H1 (cell line): ENCODE measurements around the gene DHRS1. TPM values are rescaled to one million over a fixed set of nuclear protein-coding genes. Genes with fewer than 3 reads are reported as not detected.

Experiments
- CTCF ChIA-PET: fragments of 300-600 bp; sonication (Branson Sonifier 250); formaldehyde crosslinking; loops from one replicate; lab custom pipeline; 2021; ENCODE audit not compliant: partially characterized antibody; lab: Charles Lee
- POLR2A ChIA-PET: fragments of 300-600 bp; sonication (Branson Sonifier 250); formaldehyde crosslinking; loops from one replicate; lab custom pipeline; 2021; ENCODE audit warnings: inconsistent platforms; ENCODE audit not compliant: partially characterized antibody; lab: Charles Lee
- DNase-seq, 2 experiments: peaks; one replicate each; pipeline versions ENCODE4 v3.0.0 to v3.0.0-alpha.2; 2010 to 2022; ENCODE audit warnings: low spot score in 2 of 2, low read depth in 1 of 2, mixed read lengths in 1 of 2
- FAIRE-seq: peaks from 2 replicates; lab custom pipeline; 2011; peaks lifted over from hg19 to GRCh38; lab: Jason Lieb, UNC
- H2AFZ ChIP-seq: 2 replicates; pipeline ENCODE4 v1.8.1; 2012; ENCODE audit warnings: low read length, inconsistent platforms
- H2AK5ac ChIP-seq: 2 replicates; pipeline ENCODE4 v1.6.1; 2013; ENCODE audit warnings: low read depth, low read length
- H2BK120ac ChIP-seq: replicated peaks from 2 replicates; pipeline ENCODE3; 2013; ENCODE audit warnings: low read depth, low read length, inconsistent platforms
- H2BK12ac ChIP-seq: 2 replicates; pipeline ENCODE4 v1.6.1; 2013; ENCODE audit warnings: low read depth, low read length
- H2BK15ac ChIP-seq: 2 replicates; pipeline ENCODE4 v1.6.1; 2013; ENCODE audit warnings: low read length
- H2BK20ac ChIP-seq: 2 replicates; pipeline ENCODE4 v1.6.1; 2013; ENCODE audit warnings: low read length
- H2BK5ac ChIP-seq: 2 replicates; pipeline ENCODE4 v1.6.1; 2013; ENCODE audit warnings: low read depth, low read length
- H3K14ac ChIP-seq: 2 replicates; pipeline ENCODE4 v1.6.1; 2013; ENCODE audit warnings: inconsistent platforms; ENCODE audit not compliant: insufficient read length
- H3K18ac ChIP-seq: 2 replicates; pipeline ENCODE4 v1.6.1; 2013; ENCODE audit warnings: low read length; ENCODE audit errors: extremely low read depth
- H3K23ac ChIP-seq: 2 replicates; pipeline ENCODE4 v1.6.1; 2013; ENCODE audit warnings: inconsistent platforms; ENCODE audit not compliant: insufficient read length
- H3K23me2 ChIP-seq: 2 replicates; pipeline ENCODE4 v1.6.1; 2013; ENCODE audit warnings: low read depth, low read length
- H3K27ac ChIP-seq: 2 replicates; pipeline ENCODE4 v1.6.1; 2011; ENCODE audit warnings: low read depth, low read length, inconsistent platforms
- H3K27me3 ChIP-seq, 4 experiments: replicated peaks in 1 of 4; 1 replicate in 1 of 4; 2 replicates in 3 of 4; pipeline versions ENCODE4 v1.6.1 to v1.8.1; 2011 to 2013; ENCODE audit warnings: low read length in 3 of 4, mild to moderate bottlenecking in 3 of 4, inconsistent platforms in 2 of 4, mixed read lengths in 2 of 4, moderate library complexity in 1 of 4; ENCODE audit not compliant: control insufficient read depth in 3 of 4, insufficient read depth in 3 of 4; ENCODE audit errors: extremely low read depth in 1 of 4
- H3K36me3 ChIP-seq, 4 experiments: 2 replicates each; pipeline versions ENCODE4 v1.6.1 to v1.8.1; 2011 to 2013; ENCODE audit warnings: mild to moderate bottlenecking in 4 of 4, low read length in 3 of 4, moderate library complexity in 2 of 4, control low read depth in 1 of 4, inconsistent platforms in 1 of 4; ENCODE audit not compliant: insufficient read depth in 4 of 4, control insufficient read depth in 2 of 4
- H3K4ac ChIP-seq: replicated peaks from 2 replicates; pipeline ENCODE3; 2013; ENCODE audit warnings: low read length, low read depth, mixed read lengths, inconsistent platforms; ENCODE audit not compliant: insufficient read length
- H3K4me1 ChIP-seq, 4 experiments: replicated peaks in 1 of 4; 1 replicate in 1 of 4; 2 replicates in 3 of 4; pipeline versions ENCODE4 v1.6.1 to v1.8.1; 2011 to 2013; ENCODE audit warnings: low read length in 3 of 4, inconsistent platforms in 2 of 4, mixed read lengths in 1 of 4; ENCODE audit not compliant: insufficient read depth in 4 of 4, control insufficient read depth in 3 of 4
- H3K4me2 ChIP-seq, 2 experiments: 2 replicates each; pipeline versions ENCODE4 v1.6.1 to v1.8.1; 2011 to 2013; ENCODE audit warnings: low read depth in 2 of 2, low read length in 2 of 2, control low read depth in 1 of 2, inconsistent platforms in 1 of 2, mild to moderate bottlenecking in 1 of 2; ENCODE audit not compliant: insufficient read depth in 1 of 2
- H3K4me3 ChIP-seq, 4 experiments: fragments of 200-600, 300-600 bp in 1 of 4; sonication (generic), shearing (Covaris generic), sonication (Bioruptor Twin) in 1 of 4; 2 replicates each; pipeline versions ENCODE4 v1.5.1 to v1.8.1; 2011 to 2016; ENCODE audit warnings: low read length in 4 of 4, low read depth in 3 of 4, control low read depth in 2 of 4, inconsistent platforms in 2 of 4, mild to moderate bottlenecking in 2 of 4, mixed read lengths in 1 of 4, moderate library complexity in 1 of 4; ENCODE audit not compliant: insufficient read depth in 2 of 4; ENCODE audit errors: extremely low read depth in 1 of 4
- H3K56ac ChIP-seq: replicated peaks from 2 replicates; pipeline ENCODE3; 2013; ENCODE audit warnings: low read depth, mild to moderate bottlenecking, mixed read lengths, low read length, inconsistent platforms; ENCODE audit not compliant: insufficient read length
- H3K79me1 ChIP-seq: 2 replicates; pipeline ENCODE4 v1.6.1; 2013; ENCODE audit warnings: low read depth, low read length, control low read depth
- H3K79me2 ChIP-seq, 2 experiments: 2 replicates each; pipeline versions ENCODE4 v1.6.1 to v1.8.1; 2012 to 2013; ENCODE audit warnings: low read length in 2 of 2, mild to moderate bottlenecking in 2 of 2, inconsistent platforms in 1 of 2; ENCODE audit not compliant: insufficient read depth in 2 of 2, control insufficient read depth in 1 of 2
- H3K9ac ChIP-seq, 4 experiments: replicated peaks in 1 of 4; 1 replicate in 1 of 4; 2 replicates in 3 of 4; pipeline versions ENCODE4 v1.6.1 to v1.8.1; 2011 to 2013; ENCODE audit warnings: low read depth in 3 of 4, low read length in 3 of 4, control low read depth in 2 of 4, mild to moderate bottlenecking in 2 of 4, moderate library complexity in 2 of 4, inconsistent platforms in 1 of 4; ENCODE audit errors: extremely low read depth in 1 of 4
- H3K9me3 ChIP-seq, 2 experiments: 2 replicates each; pipeline versions ENCODE4 v1.6.1 to v1.8.1; 2012 to 2013; ENCODE audit warnings: mild to moderate bottlenecking in 2 of 2, moderate library complexity in 2 of 2, control low read depth in 1 of 2, inconsistent platforms in 1 of 2, low read depth in 1 of 2, low read length in 1 of 2, mixed read lengths in 1 of 2; ENCODE audit not compliant: insufficient read depth in 2 of 2
- H4K20me1 ChIP-seq, 2 experiments: replicated peaks in 1 of 2; 2 replicates each; pipeline versions ENCODE3 to v1.8.1; 2011 to 2013; ENCODE audit warnings: inconsistent platforms in 2 of 2, low read length in 2 of 2, mild to moderate bottlenecking in 1 of 2; ENCODE audit not compliant: insufficient read depth in 2 of 2, control insufficient read depth in 1 of 2
- H4K5ac ChIP-seq: 2 replicates; pipeline ENCODE4 v1.6.1; 2013; ENCODE audit warnings: low read length, low read depth, mixed read lengths, inconsistent platforms; ENCODE audit not compliant: insufficient read length
- H4K8ac ChIP-seq: 2 replicates; pipeline ENCODE4 v1.8.0; 2013; ENCODE audit warnings: mild to moderate bottlenecking, moderate library complexity, low read length, inconsistent platforms; ENCODE audit not compliant: insufficient read depth; ENCODE audit errors: extremely low read depth
- H4K91ac ChIP-seq: replicated peaks from 2 replicates; pipeline ENCODE3; 2013; ENCODE audit warnings: low read length, mixed read lengths, inconsistent platforms; ENCODE audit not compliant: insufficient read length
- CBX5 ChIP-seq: fragments of 300-800, 300-1000 bp; sonication (generic); IDR thresholded peaks from 2 replicates; pipeline ENCODE4 v1.7.1; 2016; ENCODE audit warnings: antibody characterized with exemption, low read length, low read depth
- CHD1 ChIP-seq: IDR thresholded peaks from 2 replicates; pipeline ENCODE4 v1.6.1; 2012; ENCODE audit warnings: low read depth, low read length, improper control_type of control experiment
- CREB1 ChIP-seq: IDR thresholded peaks from 2 replicates; pipeline ENCODE4 v1.6.1; 2012; ENCODE audit warnings: inconsistent platforms
- HDAC6 ChIP-seq: IDR thresholded peaks from one replicate; pipeline ENCODE4 v1.7.1; 2012; ENCODE audit warnings: low read depth, mild to moderate bottlenecking, inconsistent platforms, low read length, moderate library complexity
- MAFK ChIP-seq: IDR thresholded peaks from 2 replicates; pipeline ENCODE4 v1.6.1; 2012; ENCODE audit warnings: low read depth, mild to moderate bottlenecking, improper control_type of control experiment, low read length
- PHF8 ChIP-seq: fragments of 200-600 bp; sonication (generic); conservative IDR thresholded peaks from 2 replicates; pipeline ENCODE4 v1.7.1; 2012; ENCODE audit warnings: low read depth, mild to moderate bottlenecking, inconsistent platforms, low read length, moderate library complexity
- POLR2A ChIP-seq, 2 experiments: IDR thresholded peaks; 1 replicate in 1 of 2; 2 replicates in 1 of 2; pipeline ENCODE4 v1.6.1; 2011; ENCODE audit warnings: low read depth in 2 of 2, low read length in 2 of 2, mild to moderate bottlenecking in 2 of 2; ENCODE audit errors: control extremely low read depth in 1 of 2
- POLR2AphosphoS5 ChIP-seq: IDR thresholded peaks from 2 replicates; pipeline ENCODE4 v1.6.1; 2011; ENCODE audit warnings: low read depth, low read length
- RBBP5 ChIP-seq: IDR thresholded peaks from 2 replicates; pipeline ENCODE4 v1.7.1; 2012; ENCODE audit warnings: low read depth, mild to moderate bottlenecking, inconsistent platforms, low read length, moderate library complexity, borderline replicate concordance
- SIX5 ChIP-seq: IDR thresholded peaks from 2 replicates; pipeline ENCODE4 v1.6.1; 2011; ENCODE audit warnings: mild to moderate bottlenecking, low read depth, low read length
- SP1 ChIP-seq: IDR thresholded peaks from 2 replicates; pipeline ENCODE4 v1.6.1; 2011; ENCODE audit warnings: low read depth, low read length
- ZNF274 ChIP-seq: IDR thresholded peaks from 2 replicates; pipeline ENCODE4 v1.7.0; 2012; ENCODE audit warnings: low read length, borderline replicate concordance; ENCODE audit errors: extremely low read depth
- WGBS, 2 experiments: shearing (Covaris generic) in 1 of 2; methylation state at CpG; one replicate each; pipeline versions ENCODE4 v1.1.6 to v1.1.7; 2013 to 2015; ENCODE audit warnings: low lambda C conversion rate in 2 of 2, mixed read lengths in 2 of 2, inconsistent platforms in 1 of 2, low coverage in 1 of 2, missing lambda C conversion rate in 1 of 2; ENCODE audit not compliant: insufficient replicate concordance in 2 of 2, insufficient coverage in 1 of 2, insufficient read length in 1 of 2; ENCODE audit errors: extremely low coverage in 1 of 2, missing lambda C conversion rate in 1 of 2; 5-methylcytosine and 5-hydroxymethylcytosine counted together
- polyA plus RNA-seq, 7 experiments: library from polyadenylated mRNA; depleted of rRNA in 3 of 7; stranded (reverse) in 5 of 7; unstranded in 2 of 7; fragments of >200 nt in 5 of 7; fragments of 200-250 nt in 2 of 7; gene quantifications; 1 replicate in 5 of 7; 2 replicates in 1 of 7; 4 replicates in 1 of 7; pipeline versions ENCODE4 v1.2.1 to v1.2.3, GENCODE V29; 2011 to 2013; ENCODE audit warnings: missing spikeins in 2 of 7, mixed read lengths in 2 of 7
- total RNA-seq: library from RNA; stranded (reverse); fragmentation: NEBNext Ultra II Directional; extraction: Animal tissue kit (Norgen Biotek cat#: 25700); gene quantifications from 2 replicates; pipeline ENCODE4 v1.2.1, GENCODE V29; 2021

Gene DHRS1
- total and polyA plus RNA-seq, 2 of the 8 experiments (the other 6 are each of a cell fraction or from before 2014, with no cell fraction given), result 8.8 to 31.7 TPM

- Histone ChIP-seq H4K91ac (no peak within 1 kb of the TSS), H2BK12ac (0 out of 2 replicates have a peak within 1 kb of the TSS, but pooled peaks have one; percentile 27), H2BK5ac (no peak within 1 kb of the TSS), H2AK5ac (no peak within 1 kb of the TSS), H2AFZ (no peak within 1 kb of the TSS), H2BK15ac (no peak within 1 kb of the TSS), H3K56ac (no peak within 1 kb of the TSS), H3K18ac (no peak within 1 kb of the TSS; the same call in none of the 2 replicates), H3K27ac (no peak within 1 kb of the TSS), H4K5ac (no peak within 1 kb of the TSS), H4K20me1 (peaks cover 0 to 4% of the 10 kb centered on the region in 2 experiments), H2BK120ac (peak within 1 kb of the TSS; percentile 22), H3K27me3 (no peaks in the 10 kb centered on the region; a peak in 1 of 7 replicates), H4K8ac (peak within 1 kb of the TSS; percentile 62), H2BK20ac (no peak within 1 kb of the TSS), H3K79me1 (no peaks in the 10 kb centered on the region), H3K9me3 (no peaks in the 10 kb centered on the region), H3K14ac (no peak within 1 kb of the TSS), H3K4ac (no peak within 1 kb of the TSS), H3K23ac (no peak within 1 kb of the TSS), H3K4me1 (peaks cover 0 to 2% (median 0%) of the 10 kb centered on the region in 4 experiments; a peak in 1 of 7 replicates), H3K9ac (no peak within 1 kb of the TSS), H3K36me3 (no peaks in the 10 kb centered on the region; a peak in 3 of 8 replicates), H3K23me2 (0 out of 2 replicates have a peak, but pooled peaks cover 1% of the 10 kb centered on the region), H3K79me2 (no peaks in the 10 kb centered on the region), H3K4me3 (no peak within 1 kb of the TSS), H3K4me2 (no peak within 1 kb of the TSS)
- DNase-seq, result peak in 1 of 2 experiments; percentile 56
- TF ChIP-seq CBX5, result no peak
- no peak for TF ChIP-seq HDAC6
- no peak for TF ChIP-seq POLR2AphosphoS5
- no peak for TF ChIP-seq MAFK
- TF ChIP-seq PHF8, result no peak
- TF ChIP-seq SIX5, result no peak
- no peak for TF ChIP-seq POLR2A (IDR thresholded peaks at IDR 0.05; ENCODE audit: control extremely low read depth in 1 of 2, low read depth in 2 of 2, low read length in 2 of 2)
- TF ChIP-seq SP1, result no peak
- no peak for TF ChIP-seq CREB1
- TF ChIP-seq CHD1, result no peak
- no peak for TF ChIP-seq ZNF274
- TF ChIP-seq RBBP5, result no peak
- POLR2A ChIA-PET, result interaction anchor here (0.8 to 2.5 kb wide), 13 partner anchors 8 to 160 kb away, joined by 3 to 13 read pairs (median 3); partner anchors contain the start of genes CIDEB, RABGGTA, TINF2 and TM9SF1
- no peak for FAIRE-seq
- WGBS, 2 experiments, result 86% methylated on average over 12 of the region's 14 CpGs; no CpG with 5 or more reads in 1 of the 2 experiments
- CTCF ChIA-PET, result interaction anchor here (0.7 to 6.2 kb wide), 10 partner anchors 8 to 69 kb away, joined by 3 to 30 read pairs (median 8); partner anchors contain the start of genes RABGGTA and TINF2
Observed at GRCh38 chr14:24262821-24263733, 36.5 kb downstream of the DHRS1 start, which contains the start of gene TGM1. TGM1 (minus strand) TSS chr14:24263177; CDS start chr14:24262352, 825 bp downstream.
